Measurements from ENCODE around the gene KIAA1671. TPM values are rescaled to one million over a fixed set of nuclear protein-coding genes. Genes with fewer than 3 reads are reported as not detected.

The KIAA1671 gene
- total RNA-seq, 1 donor from 2014 or later: 14.5 TPM

- Mint-ChIP-seq H3K4me3 (peak overlapping the region; percentile 42), H3K4me1 (peaks cover 19% of the 10 kb centered on the region), H3K9me3 (no peaks in the 10 kb centered on the region), H3K36me3 (ENCODE audit: low read depth) (no peaks in the 10 kb centered on the region), H3K27ac (ENCODE audit: unreplicated experiment) (no peak overlapping the region), H3K27me3 (ENCODE audit: low read depth) (no peaks in the 10 kb centered on the region)
- TF ChIP-seq, protein P1, sequence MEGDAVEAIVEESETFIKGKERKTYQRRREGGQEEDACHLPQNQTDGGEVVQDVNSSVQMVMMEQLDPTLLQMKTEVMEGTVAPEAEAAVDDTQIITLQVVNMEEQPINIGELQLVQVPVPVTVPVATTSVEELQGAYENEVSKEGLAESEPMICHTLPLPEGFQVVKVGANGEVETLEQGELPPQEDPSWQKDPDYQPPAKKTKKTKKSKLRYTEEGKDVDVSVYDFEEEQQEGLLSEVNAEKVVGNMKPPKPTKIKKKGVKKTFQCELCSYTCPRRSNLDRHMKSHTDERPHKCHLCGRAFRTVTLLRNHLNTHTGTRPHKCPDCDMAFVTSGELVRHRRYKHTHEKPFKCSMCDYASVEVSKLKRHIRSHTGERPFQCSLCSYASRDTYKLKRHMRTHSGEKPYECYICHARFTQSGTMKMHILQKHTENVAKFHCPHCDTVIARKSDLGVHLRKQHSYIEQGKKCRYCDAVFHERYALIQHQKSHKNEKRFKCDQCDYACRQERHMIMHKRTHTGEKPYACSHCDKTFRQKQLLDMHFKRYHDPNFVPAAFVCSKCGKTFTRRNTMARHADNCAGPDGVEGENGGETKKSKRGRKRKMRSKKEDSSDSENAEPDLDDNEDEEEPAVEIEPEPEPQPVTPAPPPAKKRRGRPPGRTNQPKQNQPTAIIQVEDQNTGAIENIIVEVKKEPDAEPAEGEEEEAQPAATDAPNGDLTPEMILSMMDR (conservative IDR thresholded peaks at IDR 0.05): no peak
- no peak for DNase-seq (ENCODE audit: low read depth, low spot score)
These were observed 5.1 kb upstream of the KIAA1671 start for GRCh38 chr22:24947383-24947782.

DNA sequence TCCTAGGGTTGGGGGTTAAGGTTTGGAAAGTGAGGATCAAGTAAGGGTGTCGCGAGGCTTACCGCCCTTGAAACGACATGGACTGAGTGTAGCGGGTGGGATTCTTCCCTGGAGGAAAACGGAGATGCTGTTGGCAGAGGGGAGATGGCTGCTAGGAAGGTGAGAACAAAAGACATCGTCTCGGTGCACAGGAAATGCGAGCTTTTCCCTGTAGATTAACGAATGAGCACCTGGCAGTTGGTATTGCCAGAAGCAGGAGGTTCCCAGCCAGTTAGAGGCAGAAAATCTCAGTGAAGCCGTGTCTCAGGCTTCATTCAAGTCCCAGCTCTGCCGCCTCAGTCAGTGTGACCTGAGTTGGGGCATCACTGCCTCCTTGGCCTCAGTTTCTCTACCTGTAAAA lies 4.6 kb upstream of the KIAA1671 start:
- Mint-ChIP-seq H3K4me3 (peak overlapping the region; percentile 42), H3K4me1 (peaks cover 20% of the 10 kb centered on the region), H3K27ac (ENCODE audit: unreplicated experiment) (no peak overlapping the region)

GRCh38 chr22:24948356-24949202 lies 3.9 kb upstream of the KIAA1671 start:
- no peaks in the 10 kb centered on the region for H3K36me3 Mint-ChIP-seq (ENCODE audit: low read depth)
- TF ChIP-seq, protein P1 (conservative IDR thresholded peaks at IDR 0.05): no peak
- H3K4me3 Mint-ChIP-seq: peak overlapping the region; percentile 35
- H3K27me3 Mint-ChIP-seq (ENCODE audit: low read depth): peaks cover 2% of the 10 kb centered on the region
- H3K27ac Mint-ChIP-seq (ENCODE audit: unreplicated experiment): no peak overlapping the region
- peaks cover 25% of the 10 kb centered on the region for H3K4me1 Mint-ChIP-seq
- no peak for DNase-seq (ENCODE audit: low read depth, low spot score)
- no peaks in the 10 kb centered on the region for H3K9me3 Mint-ChIP-seq

More for the DNA sequence above, 4.6 kb upstream of the KIAA1671 start:
- Mint-ChIP-seq H3K36me3 (ENCODE audit: low read depth) (no peaks in the 10 kb centered on the region), H3K9me3 (no peaks in the 10 kb centered on the region), H3K27me3 (ENCODE audit: low read depth) (no peaks in the 10 kb centered on the region)
- TF ChIP-seq, protein P1 (conservative IDR thresholded peaks at IDR 0.05): no peak
- no peak for DNase-seq (ENCODE audit: low read depth, low spot score)

DNA sequence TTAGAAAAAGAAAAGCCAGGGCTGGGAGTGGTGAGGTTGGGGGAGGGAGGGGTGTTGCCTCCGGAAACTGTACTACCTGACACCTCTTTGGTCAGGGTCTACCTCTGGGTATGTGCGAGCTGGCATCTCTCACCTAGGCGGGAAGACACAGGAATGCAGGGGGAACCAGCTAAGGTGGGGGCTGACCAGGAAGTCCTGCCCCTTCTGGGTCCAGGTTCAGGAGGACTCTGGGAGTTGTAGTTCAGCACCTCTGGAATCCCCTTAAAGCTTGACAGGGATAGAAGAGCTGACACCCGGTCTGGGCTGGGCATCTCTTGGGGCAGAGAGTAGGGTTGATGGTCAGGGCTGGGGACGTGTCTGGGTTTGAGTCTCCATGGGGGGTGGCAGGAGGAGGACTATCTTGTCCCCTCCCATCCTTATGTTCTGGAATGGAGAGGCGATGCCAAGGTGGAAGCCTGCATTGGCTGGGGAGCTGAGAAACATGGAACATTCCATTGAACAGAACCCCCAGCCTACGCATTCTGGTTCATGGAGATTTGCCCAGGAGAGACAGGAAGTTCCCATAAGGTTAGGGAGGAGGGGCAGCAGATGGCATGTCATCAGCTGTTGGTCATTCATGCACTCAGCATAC lies 2.1 kb upstream of the KIAA1671 start:
- Mint-ChIP-seq H3K4me1 (peaks cover 38% of the 10 kb centered on the region), H3K36me3 (ENCODE audit: low read depth) (no peaks in the 10 kb centered on the region), H3K27ac (ENCODE audit: unreplicated experiment) (peak overlapping the region; percentile 27), H3K9me3 (no peaks in the 10 kb centered on the region), H3K27me3 (ENCODE audit: low read depth) (peaks cover 2% of the 10 kb centered on the region), H3K4me3 (peak overlapping the region; percentile 84)
- DNase-seq (ENCODE audit: low read depth, low spot score): no peak
- TF ChIP-seq, protein P1 (conservative IDR thresholded peaks at IDR 0.05): no peak

DNA sequence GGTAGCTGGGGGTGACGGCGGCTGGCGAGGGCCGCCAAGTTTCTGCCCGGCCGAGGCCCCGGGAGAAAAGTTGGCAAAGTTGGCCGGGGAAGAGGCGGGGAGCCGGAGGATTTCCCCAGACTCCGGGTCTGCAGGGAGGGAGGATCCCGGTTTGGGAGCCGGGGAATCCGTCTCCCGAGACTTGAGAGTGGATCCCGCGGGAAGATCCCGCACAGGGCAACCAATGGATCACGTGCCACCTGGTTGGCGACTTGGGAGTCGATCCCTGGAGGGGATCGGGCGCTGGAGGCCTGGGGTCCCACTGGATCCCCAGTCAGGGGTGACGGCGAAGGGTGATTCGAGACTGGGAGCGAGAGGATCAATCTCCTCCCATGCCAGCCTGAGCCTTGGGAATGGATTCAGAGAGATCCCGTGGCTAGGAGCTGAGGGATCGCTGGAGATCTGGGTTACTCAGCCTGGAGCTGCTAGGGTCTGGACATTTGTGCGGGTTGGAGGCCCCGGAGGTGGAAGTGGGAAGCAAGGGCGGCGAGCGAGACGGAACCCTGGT lies 394 bp downstream of the KIAA1671 start:
- no peaks in the 10 kb centered on the region for H3K36me3 Mint-ChIP-seq (ENCODE audit: low read depth)
- H3K9me3 Mint-ChIP-seq: no peaks in the 10 kb centered on the region
- peaks cover 2% of the 10 kb centered on the region for H3K27me3 Mint-ChIP-seq (ENCODE audit: low read depth)
- H3K27ac Mint-ChIP-seq (ENCODE audit: unreplicated experiment): peak overlapping the region; percentile 78
- peak overlapping the region; percentile 96 for H3K4me3 Mint-ChIP-seq
- TF ChIP-seq, protein P1 (conservative IDR thresholded peaks at IDR 0.05): no peak
- H3K4me1 Mint-ChIP-seq: peaks cover 34% of the 10 kb centered on the region
- peak; percentile 44 for DNase-seq (ENCODE audit: low read depth, low spot score)

Data from neural crest cell (in vitro differentiated cells).